Ureter (tissue), 1 donor: ENCODE measurements around the gene RSRC2. TPM values are rescaled to one million over a fixed set of nuclear protein-coding genes. Genes with fewer than 3 reads are reported as not detected.
"Not testable (repeated sequence)": the region's sequence is repeated elsewhere in the genome, so short reads cannot be mapped to it uniquely, and the experiment has no call there.

ENCODE experiments used
- DNase-seq: peaks from one replicate; pipeline ENCODE4 v3.0.0-alpha.2; 2020; ENCODE audit warnings: low spot score
- total RNA-seq: library from RNA; stranded (reverse); gene quantifications from one replicate; pipeline ENCODE4 v1.2.4, GENCODE V29; 2023
- donor health status: DM: yes; HTN: yes; CAD: no.

The RSRC2 gene
- total RNA-seq, 1 donor from 2014 or later: 72.5 TPM

GRCh38 chr12:122518908-122519307 lies 7.8 kb downstream of the RSRC2 start:
- DNase-seq: no peak

GRCh38 chr12:122517877-122518276 lies 8.9 kb downstream of the RSRC2 start:
- DNase-seq: no peak

- no peak for DNase-seq
Observed at GRCh38 chr12:122516544-122517361, 10.0 kb downstream of the RSRC2 start.

- DNase-seq: no peak
Observed at GRCh38 chr12:122515275-122515674, 11.5 kb downstream of the RSRC2 start.

- DNase-seq: no peak
Observed at GRCh38 chr12:122513660-122514059, 13.1 kb downstream of the RSRC2 start.

- DNase-seq: not testable (repeated sequence)
Observed at GRCh38 chr12:122513028-122513427, 13.7 kb downstream of the RSRC2 start.

- no peak for DNase-seq
Observed at GRCh38 chr12:122508163-122508562, 18.6 kb downstream of the RSRC2 start.

- DNase-seq: no peak
Observed at GRCh38 chr12:122506393-122506938, 20.3 kb downstream of the RSRC2 start.

- DNase-seq: no peak
Observed at GRCh38 chr12:122505419-122506051, 21.2 kb downstream of the RSRC2 start.

- DNase-seq: no peak
Observed at GRCh38 chr12:122503783-122504590, 22.7 kb downstream of the RSRC2 start.

GRCh38 chr12:122503147-122503751 lies 23.5 kb downstream of the RSRC2 start:
- no peak for DNase-seq

- DNase-seq: no peak
Observed at GRCh38 chr12:122501489-122501989, 25.2 kb downstream of the RSRC2 start.

GRCh38 chr12:122500685-122501488 lies 25.8 kb downstream of the RSRC2 start, which contains the start of gene ZCCHC8:
ZCCHC8 (minus strand) TSS chr12:122500932; CDS start chr12:122500840, 92 bp downstream.
- DNase-seq: peak; percentile 98

- DNase-seq: peak; percentile 54
Observed at GRCh38 chr12:122499991-122500684, 26.6 kb downstream of the RSRC2 start.

GRCh38 chr12:122495258-122495657 lies 31.5 kb downstream of the RSRC2 start:
- no peak for DNase-seq

GRCh38 chr12:122493222-122493621 lies 33.5 kb downstream of the RSRC2 start:
- DNase-seq: not testable (repeated sequence)

- DNase-seq: no peak
Observed at GRCh38 chr12:122491991-122492390, 34.7 kb downstream of the RSRC2 start.

- no peak for DNase-seq
Observed at GRCh38 chr12:122489038-122489437, 37.7 kb downstream of the RSRC2 start.

GRCh38 chr12:122487807-122488206 lies 38.9 kb downstream of the RSRC2 start:
- DNase-seq: not testable (repeated sequence)
